Endothelial cell of umbilical vein (primary cell): ENCODE results near the gene WRAP73. TPM values are rescaled to one million over a fixed set of nuclear protein-coding genes. Genes with fewer than 3 reads are reported as not detected.
"Not testable (repeated sequence)": the region's sequence is repeated elsewhere in the genome, so short reads cannot be mapped to it uniquely, and the experiment has no call there.

Experiments
- BruUV-seq: library from RNA; stranded (reverse); fragments of 400-500 nt; replicated peaks from 2 replicates; lab custom pipeline; 2021; lab: Mats Ljungman, UMichigan
- CTCF ChIA-PET: fragments of 300-600, 350-600 bp; sonication (Branson Sonifier 250); formaldehyde crosslinking; loops from one replicate; lab custom pipeline; 2021; ENCODE audit warnings: antibody characterized with exemption, inconsistent platforms; lab: Charles Lee
- POLR2A ChIA-PET: fragments of 300-600, 350-600 bp; sonication (Branson Sonifier 250); formaldehyde crosslinking; loops from one replicate; lab custom pipeline; 2021; ENCODE audit warnings: antibody characterized with exemption, inconsistent platforms; lab: Charles Lee
- DNase-seq: peaks from one replicate; pipeline ENCODE4 v3.0.0-alpha.2; 2011; ENCODE audit warnings: low read depth, low spot score
- FAIRE-seq: peaks from 2 replicates; lab custom pipeline; 2011; peaks lifted over from hg19 to GRCh38; lab: Jason Lieb, UNC
- H2AFZ ChIP-seq: 2 replicates; pipeline ENCODE4 v1.6.0; 2012; ENCODE audit warnings: low read depth, low read length, control low read depth, inconsistent platforms
- H3K27ac ChIP-seq: 2 replicates; pipeline ENCODE4 v1.5.1; 2011; ENCODE audit warnings: low read depth, mild to moderate bottlenecking, control low read depth, low read length, moderate library complexity; ENCODE audit not compliant: insufficient read depth
- H3K27me3 ChIP-seq, 2 experiments: 2 replicates each; pipeline versions ENCODE4 v1.6.0 to v1.6.1; 2011; ENCODE audit warnings: low read length in 2 of 2, mixed read lengths in 1 of 2; ENCODE audit not compliant: control insufficient read depth in 2 of 2, insufficient read depth in 2 of 2
- H3K36me3 ChIP-seq, 2 experiments: 2 replicates in 1 of 2; 3 replicates in 1 of 2; pipeline ENCODE4 v1.5.1; 2011; ENCODE audit warnings: low read length in 2 of 2, mild to moderate bottlenecking in 1 of 2, moderate library complexity in 1 of 2; ENCODE audit not compliant: control insufficient read depth in 2 of 2, insufficient read depth in 2 of 2; ENCODE audit errors: extremely low read depth in 1 of 2
- H3K4me1 ChIP-seq: 3 replicates; pipeline ENCODE4 v1.5.1; 2011; ENCODE audit warnings: mild to moderate bottlenecking, low read length; ENCODE audit not compliant: control insufficient read depth, insufficient read depth; ENCODE audit errors: extremely low read depth
- H3K4me2 ChIP-seq: 2 replicates; pipeline ENCODE4 v1.6.1; 2011; ENCODE audit warnings: low read length, control low read depth, mixed read lengths; ENCODE audit not compliant: insufficient read depth
- H3K4me3 ChIP-seq, 3 experiments: fragments of 200-600 bp in 1 of 3; sonication (generic), shearing (Covaris generic) in 1 of 3; replicated peaks in 1 of 3; 2 replicates each; pipeline ENCODE4 v1.5.1; 2011 to 2016; ENCODE audit warnings: control low read depth in 3 of 3, low read length in 3 of 3, mild to moderate bottlenecking in 2 of 3, inconsistent platforms in 1 of 3, low read depth in 1 of 3, moderate library complexity in 1 of 3; ENCODE audit not compliant: insufficient read depth in 1 of 3
- H3K79me2 ChIP-seq: 2 replicates; pipeline ENCODE4 v1.6.0; 2012; ENCODE audit warnings: low read length, inconsistent platforms; ENCODE audit not compliant: control insufficient read depth, insufficient read depth
- H3K9ac ChIP-seq: replicated peaks from 2 replicates; pipeline ENCODE3; 2011; ENCODE audit warnings: low read length, control low read depth; ENCODE audit not compliant: insufficient read depth; ENCODE audit errors: extremely low read depth
- H3K9me1 ChIP-seq: replicated peaks from 3 replicates; pipeline ENCODE4 v1.6.0; 2011; ENCODE audit warnings: mild to moderate bottlenecking, low read length; ENCODE audit not compliant: control insufficient read depth, insufficient read depth; ENCODE audit errors: extremely low read depth
- H3K9me3 ChIP-seq: replicated peaks from 2 replicates; pipeline ENCODE4 v1.5.1; 2012; ENCODE audit warnings: low read length, inconsistent platforms; ENCODE audit not compliant: control insufficient read depth, insufficient read depth
- H4K20me1 ChIP-seq: replicated peaks from 2 replicates; pipeline ENCODE3; 2011; ENCODE audit warnings: mild to moderate bottlenecking, low read length; ENCODE audit not compliant: control insufficient read depth, insufficient read depth; ENCODE audit errors: extremely low read depth
- EZH2 ChIP-seq: IDR thresholded peaks from 2 replicates; pipeline ENCODE4 v1.6.1; 2012; ENCODE audit warnings: borderline replicate concordance, low read depth, mild to moderate bottlenecking, moderate library complexity, low read length, inconsistent platforms; ENCODE audit not compliant: severe bottlenecking
- FOS ChIP-seq: IDR thresholded peaks from 2 replicates; pipeline ENCODE4 v1.6.1; 2011; ENCODE audit warnings: mild to moderate bottlenecking, low read length, moderate library complexity, borderline replicate concordance; ENCODE audit not compliant: insufficient read depth
- GATA2 ChIP-seq: IDR thresholded peaks from 2 replicates; pipeline ENCODE4 v1.7.0; 2011; ENCODE audit warnings: low read depth, mild to moderate bottlenecking, moderate library complexity, mixed read lengths, low read length; ENCODE audit not compliant: insufficient read length, insufficient read depth
- JUN ChIP-seq: IDR thresholded peaks from 2 replicates; pipeline ENCODE4 v1.6.1; 2011; ENCODE audit warnings: borderline replicate concordance, low read depth; ENCODE audit not compliant: insufficient read length, insufficient read depth
- MYC ChIP-seq: IDR thresholded peaks from one replicate; pipeline ENCODE4 v1.6.1; 2011; ENCODE audit warnings: mild to moderate bottlenecking, low read depth, low read length
- POLR2A ChIP-seq: IDR thresholded peaks from 2 replicates; pipeline ENCODE4 v1.6.1; 2012; ENCODE audit warnings: low read depth, mild to moderate bottlenecking, control low read depth, low read length
- POLR2AphosphoS5 ChIP-seq: IDR thresholded peaks from 2 replicates; pipeline ENCODE4 v1.6.1; 2012; ENCODE audit warnings: low read depth, mild to moderate bottlenecking, control low read depth, low read length, moderate library complexity; ENCODE audit not compliant: insufficient read depth
- dilution Hi-C: fragments of 300-500 bp; cut with MboI; formaldehyde crosslinking; loops from one replicate; pipeline ENCODE4 v1.15.0; 2019; ENCODE audit warnings: low sequenced_read_pairs; ENCODE audit not compliant: extremely low pct_ligation_motif_present
- intact Hi-C: fragments of 100-400 bp; cut with micrococcal nuclease; formaldehyde crosslinking; loops from one replicate; pipeline ENCODE4 v1.10.0; 2022
- polyA plus RNA-seq, 4 experiments: library from polyadenylated mRNA; depleted of rRNA in 3 of 4; stranded (reverse) in 3 of 4; unstranded in 1 of 4; fragments of >200 nt; gene quantifications; 2 replicates each; pipeline versions ENCODE4 v1.2.1 to v1.2.3, GENCODE V29; 2011 to 2012; ENCODE audit warnings: missing spikeins in 1 of 4
- total RNA-seq: library from RNA; stranded (reverse); gene quantifications from 2 replicates; pipeline ENCODE4 v1.2.3, GENCODE V29; 2021
- TF ChIP-seq, protein P1 (sequence below), 2 donors: IDR thresholded peaks; 1 replicate in 1 of 2; 2 replicates in 1 of 2; pipeline ENCODE4 v1.5.1; 2011; ENCODE audit warnings: low read length in 2 of 2, mild to moderate bottlenecking in 2 of 2, moderate library complexity in 2 of 2, control low read depth in 1 of 2, inconsistent platforms in 1 of 2, low read depth in 1 of 2; ENCODE audit not compliant: insufficient read depth in 1 of 2; ENCODE audit errors: extremely low read depth in 1 of 2
- TF ChIP-seq, protein P2 (sequence below): IDR thresholded peaks from 2 replicates; pipeline ENCODE4 v1.6.1; 2011; ENCODE audit not compliant: insufficient read depth, insufficient read length

WRAP73 gene
- total and polyA plus RNA-seq, 2 donors (not counting 3 experiments of a cell fraction or from before 2014, with no cell fraction given) = 23.0 to 50.7 TPM

DNA sequence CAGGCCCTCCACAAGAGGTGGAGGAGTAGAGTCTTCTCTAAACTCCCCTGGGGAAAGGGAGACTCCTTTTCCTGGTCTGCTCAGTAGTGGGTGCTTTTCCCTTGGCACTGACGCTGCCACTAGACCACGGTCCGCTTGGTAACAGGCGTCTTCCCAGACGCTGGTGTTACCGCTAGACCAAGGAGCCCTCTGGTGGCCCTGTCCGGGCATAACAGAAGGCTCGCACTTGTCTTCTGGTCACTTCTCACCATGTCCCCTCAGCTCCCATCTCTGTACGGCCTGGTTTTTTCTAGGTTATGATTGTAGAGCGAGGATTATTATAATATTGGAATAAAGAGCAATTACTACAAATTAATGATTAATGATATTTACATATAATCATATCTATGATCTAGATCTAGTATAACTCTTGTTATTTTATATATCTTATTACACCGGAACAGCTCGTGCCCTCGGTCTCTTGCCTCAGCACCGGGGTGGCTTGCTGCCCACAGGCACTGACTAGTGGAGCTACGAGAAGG, 28.7 kb downstream of the WRAP73 start:
- dilution Hi-C loops, POLR2A ChIA-PET, H4K20me1 ChIP-seq, H3K9ac ChIP-seq, H3K9me3 ChIP-seq, H3K4me2 ChIP-seq, FAIRE-seq, H3K9me1 ChIP-seq, BruUV-seq, H3K36me3 ChIP-seq, H2AFZ ChIP-seq, H3K27me3 ChIP-seq, H3K4me3 ChIP-seq, H3K79me2 ChIP-seq, H3K27ac ChIP-seq: not testable (repeated sequence)
- intact Hi-C loops = loop anchor here (1.0 to 10.0 kb wide), 2 partner anchors 103 to 1216 kb away; no protein-coding TSS in a partner anchor
- CTCF ChIA-PET = interaction anchor here (0.8 to 7.0 kb wide), 8 partner anchors 7 to 167 kb away, joined by 3 to 196 read pairs (median 80); partner anchors contain the start of gene ARHGEF16
- TF ChIP-seq, protein P1, sequence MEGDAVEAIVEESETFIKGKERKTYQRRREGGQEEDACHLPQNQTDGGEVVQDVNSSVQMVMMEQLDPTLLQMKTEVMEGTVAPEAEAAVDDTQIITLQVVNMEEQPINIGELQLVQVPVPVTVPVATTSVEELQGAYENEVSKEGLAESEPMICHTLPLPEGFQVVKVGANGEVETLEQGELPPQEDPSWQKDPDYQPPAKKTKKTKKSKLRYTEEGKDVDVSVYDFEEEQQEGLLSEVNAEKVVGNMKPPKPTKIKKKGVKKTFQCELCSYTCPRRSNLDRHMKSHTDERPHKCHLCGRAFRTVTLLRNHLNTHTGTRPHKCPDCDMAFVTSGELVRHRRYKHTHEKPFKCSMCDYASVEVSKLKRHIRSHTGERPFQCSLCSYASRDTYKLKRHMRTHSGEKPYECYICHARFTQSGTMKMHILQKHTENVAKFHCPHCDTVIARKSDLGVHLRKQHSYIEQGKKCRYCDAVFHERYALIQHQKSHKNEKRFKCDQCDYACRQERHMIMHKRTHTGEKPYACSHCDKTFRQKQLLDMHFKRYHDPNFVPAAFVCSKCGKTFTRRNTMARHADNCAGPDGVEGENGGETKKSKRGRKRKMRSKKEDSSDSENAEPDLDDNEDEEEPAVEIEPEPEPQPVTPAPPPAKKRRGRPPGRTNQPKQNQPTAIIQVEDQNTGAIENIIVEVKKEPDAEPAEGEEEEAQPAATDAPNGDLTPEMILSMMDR (IDR thresholded peaks at IDR 0.05; ENCODE audit: extremely low read depth in 1 of 2, insufficient read depth in 1 of 2, low read depth in 1 of 2, low read length in 2 of 2) = peak; percentile 51 to 53
- H3K4me1 ChIP-seq = peaks cover 18% of the 10 kb centered on the region
- DNase-seq = peak; percentile 17

DNA sequence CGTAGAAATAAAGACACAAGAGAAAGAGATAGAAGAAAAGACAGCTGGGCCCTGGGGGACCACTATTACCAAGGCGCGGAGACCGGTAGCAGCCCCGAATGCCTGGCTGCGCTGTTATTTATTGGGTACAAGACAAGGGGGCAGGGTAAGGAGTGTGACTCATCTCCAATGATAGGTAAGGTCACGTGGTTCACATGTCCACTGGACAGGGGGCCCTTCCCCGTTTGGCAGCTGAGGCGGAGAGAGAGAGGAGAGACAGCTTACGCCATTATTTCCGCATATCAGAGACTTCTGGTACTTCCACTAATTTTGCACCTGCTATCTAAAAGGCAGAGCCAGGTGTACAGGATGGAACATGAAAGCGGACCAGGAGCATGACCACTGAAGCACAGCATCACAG, 29.2 kb downstream of the WRAP73 start:
- H3K9ac ChIP-seq = no peak overlapping the region
- intact Hi-C loops (loop anchor here (1.0 to 10.0 kb wide), 2 partner anchors 104 to 1216 kb away; no protein-coding TSS in a partner anchor), dilution Hi-C loops (no loop called here)
- H3K27ac ChIP-seq = no peak overlapping the region
- ChIA-PET POLR2A (no interaction called here), CTCF (interaction anchor here (1.2 to 7.0 kb wide), 11 partner anchors 8 to 167 kb away, joined by 3 to 196 read pairs (median 20); partner anchors contain the start of gene ARHGEF16)
- H3K4me2 ChIP-seq = no peak overlapping the region
- no peak for FAIRE-seq
- H3K36me3 ChIP-seq = no peaks in the 10 kb centered on the region
- peaks cover 15% of the 10 kb centered on the region for H3K4me1 ChIP-seq
- H3K9me3 ChIP-seq = no peaks in the 10 kb centered on the region
- TF ChIP-seq, protein P2, sequence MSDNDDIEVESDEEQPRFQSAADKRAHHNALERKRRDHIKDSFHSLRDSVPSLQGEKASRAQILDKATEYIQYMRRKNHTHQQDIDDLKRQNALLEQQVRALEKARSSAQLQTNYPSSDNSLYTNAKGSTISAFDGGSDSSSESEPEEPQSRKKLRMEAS = no peak
- no peak for TF ChIP-seq EZH2
- no peak for TF ChIP-seq JUN
- no peak for TF ChIP-seq FOS
- TF ChIP-seq GATA2 = no peak
- no peak for TF ChIP-seq POLR2A
- no peak for TF ChIP-seq MYC
- TF ChIP-seq, protein P1 (IDR thresholded peaks at IDR 0.05; ENCODE audit: extremely low read depth in 1 of 2, insufficient read depth in 1 of 2, low read depth in 1 of 2, low read length in 2 of 2) = no peak
- no peak for TF ChIP-seq POLR2AphosphoS5
- H3K4me3 ChIP-seq = no peak overlapping the region
- H4K20me1 ChIP-seq = no peaks in the 10 kb centered on the region
- H3K27me3 ChIP-seq = no peaks in the 10 kb centered on the region
- H3K79me2 ChIP-seq = no peaks in the 10 kb centered on the region
- no peaks in the 10 kb centered on the region for H3K9me1 ChIP-seq
- BruUV-seq = no TSS peak
- H2AFZ ChIP-seq = no peak overlapping the region
- DNase-seq = no peak
